Choroid plexus epithelial cell (primary cell): Measurements from ENCODE around the gene ACER1.
A peak's percentile ranks its signal among the peaks of the same experiment; 100 is the strongest.

Experiments used
- DNase-seq: peaks from one replicate; pipeline ENCODE4 v3.0.0-alpha.2; 2010; ENCODE audit warnings: low read depth
- H3K4me3 ChIP-seq: 2 replicates; pipeline ENCODE4 v1.5.1; 2011; ENCODE audit warnings: low read depth, mild to moderate bottlenecking, control low read depth, low read length, moderate library complexity
- TF ChIP-seq, protein P1 (sequence below): conservative IDR thresholded peaks from 2 replicates; pipeline ENCODE4 v1.5.1; 2011; ENCODE audit warnings: low read depth, mild to moderate bottlenecking, control low read depth, inconsistent platforms, low read length, moderate library complexity

ACER1 gene

DNA sequence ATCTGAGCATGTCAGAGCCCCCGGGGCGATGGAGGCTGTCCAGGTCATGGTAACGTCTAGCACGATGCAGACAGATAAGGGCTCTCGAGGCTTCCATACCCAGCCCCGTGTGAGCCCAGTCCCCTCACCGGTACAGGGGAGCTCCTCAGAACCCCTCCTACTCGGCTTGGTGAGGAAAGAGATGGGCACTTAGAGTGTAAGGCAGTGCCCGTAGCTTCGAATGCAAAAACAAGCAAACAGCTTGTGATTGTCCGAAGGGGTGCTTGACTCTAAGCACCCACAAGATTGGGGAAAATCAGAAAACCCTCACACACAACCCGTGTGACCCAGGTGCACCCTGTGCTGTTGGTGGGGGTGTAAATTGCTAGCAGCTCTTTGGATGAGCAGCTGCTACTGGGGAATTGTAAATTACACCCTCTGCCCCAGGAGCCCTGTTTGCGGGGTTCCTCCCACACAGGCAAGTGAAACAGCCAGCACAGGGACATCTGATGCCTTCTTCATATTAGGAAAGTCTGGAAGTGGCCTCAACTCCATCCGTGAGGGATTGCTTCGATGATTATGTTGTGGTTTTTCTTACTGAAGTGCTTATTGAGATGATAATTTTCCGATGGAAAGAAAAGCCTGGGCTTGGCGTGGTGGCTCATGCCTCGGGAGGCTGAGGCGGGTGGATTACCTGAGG lies 43.2 kb upstream of the ACER1 start:
- H3K4me3 ChIP-seq = no peak overlapping the region
- TF ChIP-seq, protein P1, sequence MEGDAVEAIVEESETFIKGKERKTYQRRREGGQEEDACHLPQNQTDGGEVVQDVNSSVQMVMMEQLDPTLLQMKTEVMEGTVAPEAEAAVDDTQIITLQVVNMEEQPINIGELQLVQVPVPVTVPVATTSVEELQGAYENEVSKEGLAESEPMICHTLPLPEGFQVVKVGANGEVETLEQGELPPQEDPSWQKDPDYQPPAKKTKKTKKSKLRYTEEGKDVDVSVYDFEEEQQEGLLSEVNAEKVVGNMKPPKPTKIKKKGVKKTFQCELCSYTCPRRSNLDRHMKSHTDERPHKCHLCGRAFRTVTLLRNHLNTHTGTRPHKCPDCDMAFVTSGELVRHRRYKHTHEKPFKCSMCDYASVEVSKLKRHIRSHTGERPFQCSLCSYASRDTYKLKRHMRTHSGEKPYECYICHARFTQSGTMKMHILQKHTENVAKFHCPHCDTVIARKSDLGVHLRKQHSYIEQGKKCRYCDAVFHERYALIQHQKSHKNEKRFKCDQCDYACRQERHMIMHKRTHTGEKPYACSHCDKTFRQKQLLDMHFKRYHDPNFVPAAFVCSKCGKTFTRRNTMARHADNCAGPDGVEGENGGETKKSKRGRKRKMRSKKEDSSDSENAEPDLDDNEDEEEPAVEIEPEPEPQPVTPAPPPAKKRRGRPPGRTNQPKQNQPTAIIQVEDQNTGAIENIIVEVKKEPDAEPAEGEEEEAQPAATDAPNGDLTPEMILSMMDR = no peak
- no peak for DNase-seq

- H3K4me3 ChIP-seq = no peak within 1 kb of the TSS
- no peak for DNase-seq
- TF ChIP-seq, protein P1 = no peak
Observed at GRCh38 chr19:6375411-6376010, 42.1 kb upstream of the ACER1 start, which contains the start of gene PSPN. Gene PSPN (minus strand): TSS chr19:6375933. CDS start chr19:6375849, 84 bp downstream.

- H3K4me3 ChIP-seq = no peak overlapping the region
- TF ChIP-seq, protein P1 = no peak
- DNase-seq = no peak
Observed at GRCh38 chr19:6374711-6375410, 41.4 kb upstream of the ACER1 start.

DNA sequence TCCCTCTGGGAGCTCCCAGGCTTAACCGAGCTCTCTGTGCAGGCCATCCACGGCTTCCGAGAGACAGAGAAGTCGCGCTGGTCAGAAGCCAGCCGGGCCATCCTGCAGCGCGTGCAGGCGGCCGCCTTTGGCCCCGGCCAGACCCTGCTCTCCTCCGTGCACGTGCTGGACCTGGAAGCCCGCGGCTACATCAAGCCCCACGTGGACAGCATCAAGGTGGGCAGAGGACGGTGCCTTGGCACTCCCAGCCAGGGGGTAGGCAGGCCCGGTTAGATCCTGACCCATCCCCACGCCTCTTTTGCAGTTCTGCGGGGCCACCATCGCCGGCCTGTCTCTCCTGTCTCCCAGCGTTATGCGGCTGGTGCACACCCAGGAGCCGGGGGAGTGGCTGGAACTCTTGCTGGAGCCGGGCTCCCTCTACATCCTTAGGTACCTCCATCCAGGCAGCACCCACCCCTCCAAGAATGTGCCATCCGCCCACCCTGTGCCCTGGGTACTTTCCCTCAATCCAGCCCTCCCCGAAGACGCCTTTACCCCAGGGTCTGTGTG lies 40.8 kb upstream of the ACER1 start:
- TF ChIP-seq, protein P1 = no peak
- no peak overlapping the region for H3K4me3 ChIP-seq
- no peak for DNase-seq

GRCh38 chr19:6373813-6374108 lies 40.3 kb upstream of the ACER1 start:
- DNase-seq = no peak
- H3K4me3 ChIP-seq = peak overlapping the region; percentile 62

DNA sequence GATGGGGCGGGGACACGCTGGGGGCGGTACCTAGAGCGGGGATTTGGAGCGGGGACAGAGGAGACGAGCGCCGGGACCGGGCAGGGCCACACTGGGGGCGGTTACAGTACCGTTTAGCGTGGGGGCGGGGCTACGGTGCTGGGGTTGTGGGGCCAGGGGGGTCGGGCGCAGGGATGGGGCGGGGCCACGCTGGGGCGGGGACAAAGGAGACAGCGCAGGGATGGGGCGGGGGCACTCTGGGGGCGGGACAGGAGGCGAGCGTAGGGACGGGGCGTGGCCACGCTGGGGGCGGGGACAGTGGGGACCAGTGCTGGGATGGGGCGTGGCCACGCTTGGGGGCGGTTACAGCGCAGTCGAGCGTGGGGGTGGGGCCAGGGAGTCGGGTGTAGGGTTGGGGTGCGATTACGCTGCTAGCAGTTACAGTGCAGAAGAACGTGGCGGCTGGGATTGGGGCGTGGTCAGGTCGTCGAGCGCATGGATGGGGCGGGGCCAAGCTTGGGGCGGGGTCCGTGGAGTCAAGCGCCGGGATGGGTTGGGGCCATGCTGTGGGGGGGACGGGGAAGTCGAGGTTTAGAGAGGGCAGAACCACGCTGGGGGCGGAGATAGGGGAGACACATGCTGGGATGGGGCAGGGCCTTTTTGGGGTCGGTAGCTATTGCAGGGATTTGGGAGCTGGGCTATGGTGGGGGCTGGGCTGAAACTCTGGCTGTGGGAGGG lies 39.8 kb upstream of the ACER1 start:
- peak; percentile 99 for DNase-seq
- TF ChIP-seq, protein P1 = no peak
- H3K4me3 ChIP-seq = peak overlapping the region; percentile 93

More at GRCh38 chr19:6373813-6374108, 40.3 kb upstream of the ACER1 start:
- TF ChIP-seq, protein P1 = no peak
